Ishikawa (cell line): ENCODE data around the gene MPLKIP.

Experiments
- CEBPB ChIP-seq: IDR thresholded peaks from 2 replicates; pipeline ENCODE4 v1.6.1; 2012
- CREB1 ChIP-seq: IDR thresholded peaks from 2 replicates; pipeline ENCODE4 v1.6.1; 2012; ENCODE audit warnings: low read depth
- EGR1 ChIP-seq: IDR thresholded peaks from 2 replicates; pipeline ENCODE4 v1.6.1; 2012
- EP300 ChIP-seq: IDR thresholded peaks from 2 replicates; pipeline ENCODE4 v1.6.1; 2012; ENCODE audit warnings: borderline replicate concordance
- FOXM1 ChIP-seq: IDR thresholded peaks from 2 replicates; pipeline ENCODE4 v1.6.1; 2012; ENCODE audit warnings: low read depth, borderline replicate concordance
- MAX ChIP-seq: IDR thresholded peaks from 2 replicates; pipeline ENCODE4 v1.6.1; 2012
- NFIC ChIP-seq: IDR thresholded peaks from 2 replicates; pipeline ENCODE4 v1.6.1; 2012
- RAD21 ChIP-seq: IDR thresholded peaks from 2 replicates; pipeline ENCODE4 v1.6.1; 2012; ENCODE audit warnings: low read depth
- TCF12 ChIP-seq: IDR thresholded peaks from 2 replicates; pipeline ENCODE4 v1.6.1; 2012; ENCODE audit warnings: low read depth
- TEAD4 ChIP-seq: IDR thresholded peaks from 2 replicates; pipeline ENCODE4 v1.6.1; 2012
- USF1 ChIP-seq: IDR thresholded peaks from 2 replicates; pipeline ENCODE4 v1.6.1; 2012
- YY1 ChIP-seq: IDR thresholded peaks from 2 replicates; pipeline ENCODE4 v1.6.1; 2012; ENCODE audit warnings: low read depth
- ZBTB7A ChIP-seq: IDR thresholded peaks from 2 replicates; pipeline ENCODE4 v1.6.1; 2012; ENCODE audit warnings: low read depth
- TF ChIP-seq, protein P1 (sequence below): IDR thresholded peaks from 2 replicates; pipeline ENCODE4 v1.6.1; 2012; ENCODE audit warnings: low read depth, mild to moderate bottlenecking

Gene MPLKIP

GRCh38 chr7:40095230-40095629 lies 39.2 kb downstream of the MPLKIP start:
- TF ChIP-seq TCF12 (no peak), CREB1 (no peak), EGR1 (no peak), YY1 (no peak), FOXM1 (no peak), ZBTB7A (no peak), EP300 (no peak), RAD21 (no peak), MAX (no peak), NFIC (no peak)
- TF ChIP-seq, protein P1, sequence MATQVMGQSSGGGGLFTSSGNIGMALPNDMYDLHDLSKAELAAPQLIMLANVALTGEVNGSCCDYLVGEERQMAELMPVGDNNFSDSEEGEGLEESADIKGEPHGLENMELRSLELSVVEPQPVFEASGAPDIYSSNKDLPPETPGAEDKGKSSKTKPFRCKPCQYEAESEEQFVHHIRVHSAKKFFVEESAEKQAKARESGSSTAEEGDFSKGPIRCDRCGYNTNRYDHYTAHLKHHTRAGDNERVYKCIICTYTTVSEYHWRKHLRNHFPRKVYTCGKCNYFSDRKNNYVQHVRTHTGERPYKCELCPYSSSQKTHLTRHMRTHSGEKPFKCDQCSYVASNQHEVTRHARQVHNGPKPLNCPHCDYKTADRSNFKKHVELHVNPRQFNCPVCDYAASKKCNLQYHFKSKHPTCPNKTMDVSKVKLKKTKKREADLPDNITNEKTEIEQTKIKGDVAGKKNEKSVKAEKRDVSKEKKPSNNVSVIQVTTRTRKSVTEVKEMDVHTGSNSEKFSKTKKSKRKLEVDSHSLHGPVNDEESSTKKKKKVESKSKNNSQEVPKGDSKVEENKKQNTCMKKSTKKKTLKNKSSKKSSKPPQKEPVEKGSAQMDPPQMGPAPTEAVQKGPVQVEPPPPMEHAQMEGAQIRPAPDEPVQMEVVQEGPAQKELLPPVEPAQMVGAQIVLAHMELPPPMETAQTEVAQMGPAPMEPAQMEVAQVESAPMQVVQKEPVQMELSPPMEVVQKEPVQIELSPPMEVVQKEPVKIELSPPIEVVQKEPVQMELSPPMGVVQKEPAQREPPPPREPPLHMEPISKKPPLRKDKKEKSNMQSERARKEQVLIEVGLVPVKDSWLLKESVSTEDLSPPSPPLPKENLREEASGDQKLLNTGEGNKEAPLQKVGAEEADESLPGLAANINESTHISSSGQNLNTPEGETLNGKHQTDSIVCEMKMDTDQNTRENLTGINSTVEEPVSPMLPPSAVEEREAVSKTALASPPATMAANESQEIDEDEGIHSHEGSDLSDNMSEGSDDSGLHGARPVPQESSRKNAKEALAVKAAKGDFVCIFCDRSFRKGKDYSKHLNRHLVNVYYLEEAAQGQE = no peak

DNA sequence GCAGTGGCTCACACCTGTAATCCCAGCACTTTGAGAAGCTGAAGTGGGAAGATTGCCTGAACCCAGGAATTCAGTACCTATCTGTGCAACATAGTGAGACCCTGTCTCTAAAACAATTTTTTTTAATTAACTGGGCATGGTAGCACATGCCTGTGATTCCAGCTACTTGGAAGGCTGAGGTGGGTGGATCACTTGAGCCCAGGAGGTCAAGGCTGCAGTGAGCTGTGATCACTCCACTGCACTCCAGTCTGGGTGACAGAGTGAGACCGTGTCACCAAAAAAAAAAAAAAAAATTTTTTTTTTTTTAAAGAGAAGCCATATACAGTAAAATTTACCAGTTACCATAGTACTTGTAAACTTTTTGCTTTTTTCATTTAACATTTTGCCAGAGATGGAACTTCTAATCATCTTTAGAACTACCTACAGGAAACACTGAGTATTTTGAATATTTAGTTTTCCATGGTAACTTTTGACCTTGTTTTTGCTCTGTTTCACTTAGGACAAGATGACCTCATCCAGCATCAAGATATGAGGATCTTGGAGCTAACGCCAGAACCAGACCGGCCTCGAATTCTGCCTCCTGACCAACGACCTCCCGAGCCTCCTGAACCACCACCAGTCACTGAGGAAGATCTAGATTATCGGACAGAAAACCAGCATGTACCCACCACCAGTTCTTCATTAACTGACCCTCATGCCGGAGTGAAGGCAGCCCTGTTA lies 40.6 kb downstream of the MPLKIP start:
- TF ChIP-seq TCF12 (no peak), RAD21 (no peak), MAX (no peak), NFIC (no peak), FOXM1 (no peak)

- no peak for TF ChIP-seq CEBPB
- no peak for TF ChIP-seq FOXM1
- no peak for TF ChIP-seq EP300
- TF ChIP-seq YY1 = no peak
- no peak for TF ChIP-seq USF1
- TF ChIP-seq EGR1 = no peak
- no peak for TF ChIP-seq CREB1
- TF ChIP-seq TCF12 = no peak
- no peak for TF ChIP-seq TEAD4
- TF ChIP-seq, protein P1 = no peak
- TF ChIP-seq NFIC = no peak
- TF ChIP-seq ZBTB7A = no peak
These were observed 42.2 kb downstream of the MPLKIP start for GRCh38 chr7:40092182-40092581.

- TF ChIP-seq YY1 (no peak), RAD21 (no peak)
These were observed 56.6 kb downstream of the MPLKIP start for GRCh38 chr7:40077849-40078248.
